GM12874 (cell line): ENCODE measurements around the gene TMPRSS11F.

ENCODE experiments used
- CTCF ChIP-seq: IDR thresholded peaks from 2 replicates; pipeline ENCODE4 v1.5.1; 2011; ENCODE audit warnings: low read depth, mild to moderate bottlenecking, control low read depth, low read length, moderate library complexity; ENCODE audit not compliant: insufficient read depth

TMPRSS11F gene

GRCh38 chr4:68077301-68077700, 52.4 kb downstream of the TMPRSS11F start:
- no peak for TF ChIP-seq CTCF

DNA sequence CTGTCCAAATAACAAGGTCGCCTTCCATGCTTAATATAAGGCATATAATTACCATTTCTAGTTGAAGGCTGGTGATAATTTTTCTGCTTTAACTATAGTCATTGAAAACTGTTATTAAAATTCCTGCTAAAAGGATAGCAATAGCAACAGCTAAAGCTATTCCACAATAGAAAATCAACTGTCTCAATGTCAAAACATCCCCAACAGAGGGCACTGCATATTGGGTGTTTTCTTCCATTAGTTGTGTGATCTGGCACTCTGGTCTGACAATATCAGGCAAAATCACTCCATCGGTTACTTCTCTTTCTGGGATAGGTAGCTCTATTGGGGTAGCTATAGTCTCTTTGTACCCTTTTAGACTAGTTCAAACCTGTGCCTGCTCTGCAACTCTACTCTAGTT, 53.5 kb downstream of the TMPRSS11F start:
- no peak for TF ChIP-seq CTCF

DNA sequence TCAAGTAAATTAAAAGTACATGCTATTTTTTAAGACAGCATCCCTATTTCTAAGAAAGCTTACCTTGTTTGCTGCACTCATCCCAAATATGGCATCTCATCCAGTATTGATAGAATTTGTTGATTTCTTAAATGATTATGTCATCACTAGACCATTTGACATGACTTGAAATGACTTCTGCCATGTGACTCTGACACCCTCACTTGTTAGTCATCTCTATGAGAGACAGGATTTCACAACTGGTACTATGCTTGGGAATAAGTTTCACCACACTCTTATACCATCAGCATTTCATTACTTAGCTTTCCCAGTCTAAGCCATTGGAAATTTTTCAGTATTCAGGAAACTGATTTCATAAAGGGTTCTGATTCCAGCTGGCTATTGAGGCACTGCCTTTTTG, 55.3 kb downstream of the TMPRSS11F start:
- TF ChIP-seq CTCF: no peak

DNA sequence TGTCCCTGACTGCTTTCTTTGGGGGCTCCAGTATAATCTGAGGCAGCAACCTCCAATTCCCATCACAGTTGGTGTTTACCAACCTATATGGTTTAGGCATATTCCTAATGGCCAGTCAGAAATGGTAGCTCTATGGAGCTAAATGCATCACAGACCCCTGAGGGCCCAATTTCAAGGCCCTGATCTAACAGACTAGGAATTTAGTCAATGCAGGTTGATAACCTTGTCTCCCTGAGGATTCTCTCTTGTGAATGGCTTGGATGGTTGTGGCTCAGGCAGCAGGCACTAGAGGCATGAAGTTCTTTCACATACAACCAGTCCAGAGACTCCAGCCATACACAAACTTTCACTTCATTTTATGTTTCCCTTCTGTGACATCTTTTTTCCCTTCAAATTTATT, 59.4 kb downstream of the TMPRSS11F start:
- no peak for TF ChIP-seq CTCF

- TF ChIP-seq CTCF: no peak
Observed at GRCh38 chr4:68062501-68062900, 67.2 kb downstream of the TMPRSS11F start.

DNA sequence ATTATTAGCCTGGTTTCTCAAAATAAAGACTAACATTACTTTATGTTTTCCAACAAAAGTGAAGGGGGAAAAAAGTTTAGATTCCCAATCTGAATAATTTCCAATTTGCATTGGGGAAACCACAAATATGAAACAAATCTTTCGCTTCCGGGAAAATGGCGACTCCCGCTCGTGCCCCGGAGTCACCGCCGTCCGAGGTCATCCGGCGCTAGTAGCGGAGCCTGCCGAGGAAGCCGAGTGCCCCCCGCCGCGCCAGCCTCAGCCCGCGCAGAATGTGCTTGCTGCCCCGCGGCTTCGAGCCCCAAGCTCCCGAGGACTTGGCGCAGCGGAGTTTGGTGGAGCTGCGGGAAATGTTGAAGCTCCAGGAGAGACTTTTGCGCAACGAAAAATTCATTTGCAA, 91.4 kb downstream of the TMPRSS11F start:
- TF ChIP-seq CTCF: no peak

- TF ChIP-seq CTCF: no peak
Observed at GRCh38 chr4:68021185-68021584, 108.5 kb downstream of the TMPRSS11F start.

DNA sequence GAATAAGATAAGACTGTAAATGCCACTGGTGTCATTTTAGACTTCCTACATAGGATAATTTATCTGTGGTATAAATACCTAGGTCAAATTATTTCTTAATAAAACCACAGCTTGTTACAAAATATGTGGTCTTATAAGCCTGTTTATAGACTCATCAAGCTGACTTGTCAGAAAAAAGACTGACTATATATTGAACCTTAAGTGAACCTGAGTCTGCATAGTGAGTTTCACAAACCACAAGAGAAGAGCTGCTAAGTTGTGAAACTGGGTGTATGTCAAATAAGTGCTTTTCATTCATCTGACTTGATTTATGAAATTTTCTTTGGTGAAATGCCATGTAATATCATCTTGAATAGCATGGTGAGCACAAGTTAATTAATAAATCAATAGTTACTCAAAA, 118.0 kb downstream of the TMPRSS11F start:
- no peak for TF ChIP-seq CTCF
